NCI-H187 (cell line): ENCODE data around the gene FKBP1C.
"Not testable (repeated sequence)": the region's sequence is repeated elsewhere in the genome, so short reads cannot be mapped to it uniquely, and the experiment has no call there.

Source experiments
- DNase-seq, 2 experiments: peaks; one replicate each; lab custom pipeline; 2025; lab: John Stamatoyannopoulos, UW

FKBP1C gene

GRCh38 chr6:63211343-63211742 is at the start of gene FKBP1C:
FKBP1C (plus strand) TSS chr6:63211469.
- DNase-seq: not testable (repeated sequence)

GRCh38 chr6:63164047-63164803 is 47.0 kb upstream of the FKBP1C start:
- not testable (repeated sequence) for DNase-seq

- no peak for DNase-seq
These were observed 37.1 kb upstream of the FKBP1C start for GRCh38 chr6:63174173-63174572.

- DNase-seq: no peak
These were observed 35.1 kb upstream of the FKBP1C start for GRCh38 chr6:63176181-63176580.

- no peak for DNase-seq
These were observed 30.9 kb upstream of the FKBP1C start for GRCh38 chr6:63180367-63180766.

- no peak for DNase-seq
These were observed 24.3 kb upstream of the FKBP1C start for GRCh38 chr6:63186970-63187369.

- DNase-seq: no peak
These were observed 22.4 kb upstream of the FKBP1C start for GRCh38 chr6:63188828-63189227.

GRCh38 chr6:63193324-63193723 is 17.9 kb upstream of the FKBP1C start:
- no peak for DNase-seq

GRCh38 chr6:63197741-63198140 is 13.5 kb upstream of the FKBP1C start:
- no peak for DNase-seq

GRCh38 chr6:63213325-63213724 is 2.1 kb downstream of the FKBP1C start:
- no peak for DNase-seq

GRCh38 chr6:63214816-63215215 is 3.5 kb downstream of the FKBP1C start:
- DNase-seq: no peak

- no peak for DNase-seq
These were observed 12.9 kb downstream of the FKBP1C start for GRCh38 chr6:63224179-63224578.

- not testable (repeated sequence) for DNase-seq
These were observed 14.7 kb downstream of the FKBP1C start for GRCh38 chr6:63225987-63226386.

GRCh38 chr6:63227928-63228894 is 16.9 kb downstream of the FKBP1C start:
- not testable (repeated sequence) for DNase-seq

- DNase-seq: not testable (repeated sequence)
These were observed 18.8 kb downstream of the FKBP1C start for GRCh38 chr6:63230027-63230426.

GRCh38 chr6:63230511-63230910 is 19.2 kb downstream of the FKBP1C start:
- DNase-seq: not testable (repeated sequence)

GRCh38 chr6:63236398-63236817 is 25.1 kb downstream of the FKBP1C start:
- DNase-seq: no peak

GRCh38 chr6:63245420-63245819 is 34.2 kb downstream of the FKBP1C start:
- no peak for DNase-seq

- DNase-seq: no peak
These were observed 34.6 kb downstream of the FKBP1C start for GRCh38 chr6:63245909-63246308.

- DNase-seq: no peak
These were observed 35.3 kb downstream of the FKBP1C start for GRCh38 chr6:63246581-63246980.

- DNase-seq: no peak
These were observed 38.7 kb downstream of the FKBP1C start for GRCh38 chr6:63249875-63250482.

GRCh38 chr6:63259153-63259552 is 47.9 kb downstream of the FKBP1C start:
- no peak for DNase-seq
